Brain microvascular endothelial cell (primary cell): Measurements from ENCODE around the gene CEBPG.

Experiments used
- DNase-seq: peaks from one replicate; pipeline ENCODE4 v3.0.0-alpha.2; 2020
- H3K27ac ChIP-seq: fragments of 250-450 bp; sonication (Bioruptor Pico); 2 replicates; pipeline ENCODE4 v1.5.1; 2020; ENCODE audit warnings: mild to moderate bottlenecking, moderate library complexity
- H3K27me3 ChIP-seq: fragments of 250-450 bp; sonication (Bioruptor Pico); replicated peaks from 2 replicates; pipeline ENCODE4 v1.5.1; 2020; ENCODE audit warnings: mild to moderate bottlenecking
- H3K36me3 ChIP-seq: fragments of 250-450 bp; sonication (Bioruptor Pico); replicated peaks from 2 replicates; pipeline ENCODE4 v1.5.1; 2020; ENCODE audit warnings: mild to moderate bottlenecking
- H3K4me3 ChIP-seq: 2 replicates; pipeline ENCODE4 v1.5.1; 2011; ENCODE audit warnings: low read depth, mild to moderate bottlenecking, control low read depth, low read length, moderate library complexity
- in situ Hi-C: cut with HindIII; loops from 2 replicates; pipeline ENCODE4 v1.10.0; 2017; ENCODE audit warnings: low sequenced_read_pairs, low pct_ligation_motif_present
- TF ChIP-seq, protein P1 (sequence below): IDR thresholded peaks from 2 replicates; pipeline ENCODE4 v1.5.1; 2011; ENCODE audit warnings: low read depth, mild to moderate bottlenecking, moderate library complexity, low read length, control low read depth, inconsistent platforms; ENCODE audit errors: missing control alignments

The CEBPG gene

DNA sequence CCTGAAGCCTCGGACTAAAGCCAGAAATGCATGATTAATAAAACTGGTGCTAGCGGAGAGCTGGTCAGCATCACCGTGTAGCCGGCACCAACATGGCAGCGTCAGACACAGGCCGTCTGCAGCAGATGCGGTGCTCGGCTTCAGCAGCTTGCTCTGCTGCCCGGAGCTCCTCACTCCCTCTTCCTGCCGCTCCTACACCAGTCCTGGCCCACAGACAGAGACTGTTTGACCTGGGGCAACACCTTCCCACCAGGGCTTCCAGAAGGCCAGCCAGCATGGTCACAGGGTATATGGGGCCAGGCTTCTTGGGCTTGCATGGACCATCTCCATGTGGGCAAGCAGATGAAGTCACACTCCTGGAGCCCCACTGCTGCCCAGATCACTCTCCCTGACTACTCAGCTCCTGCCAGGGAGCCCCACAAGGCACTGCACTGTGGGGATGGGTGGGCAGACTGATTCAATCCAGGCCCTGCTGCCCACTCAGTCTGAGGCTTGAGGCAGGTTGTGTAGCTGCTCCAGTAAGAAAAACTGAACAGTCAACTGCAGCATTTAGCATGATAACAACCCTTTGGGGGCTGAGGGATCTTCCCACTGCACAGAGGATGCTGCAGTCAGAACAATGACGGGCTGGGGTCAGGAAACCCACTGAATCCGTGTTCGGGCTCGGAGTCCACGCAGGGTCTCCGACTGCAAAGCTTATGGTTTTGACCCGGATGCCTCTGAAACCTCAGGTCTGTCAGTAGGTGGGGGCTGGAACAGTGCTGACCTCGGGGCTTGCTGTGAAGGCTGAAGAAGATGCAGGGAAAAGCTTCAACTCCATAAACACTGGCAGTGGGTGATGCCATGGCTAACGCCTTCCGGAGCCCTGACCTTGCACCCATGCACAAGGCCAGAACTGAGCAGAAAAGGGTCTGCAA, 45.6 kb downstream of the CEBPG start:
- no peak for DNase-seq
- in situ Hi-C loops: loop anchor here (25.0 kb wide), 1 partner anchor 343 kb away; no protein-coding TSS in a partner anchor
- H3K36me3 ChIP-seq: no peaks in the 10 kb centered on the region
- H3K4me3 ChIP-seq: no peak overlapping the region
- H3K27ac ChIP-seq: no peak overlapping the region
- TF ChIP-seq, protein P1, sequence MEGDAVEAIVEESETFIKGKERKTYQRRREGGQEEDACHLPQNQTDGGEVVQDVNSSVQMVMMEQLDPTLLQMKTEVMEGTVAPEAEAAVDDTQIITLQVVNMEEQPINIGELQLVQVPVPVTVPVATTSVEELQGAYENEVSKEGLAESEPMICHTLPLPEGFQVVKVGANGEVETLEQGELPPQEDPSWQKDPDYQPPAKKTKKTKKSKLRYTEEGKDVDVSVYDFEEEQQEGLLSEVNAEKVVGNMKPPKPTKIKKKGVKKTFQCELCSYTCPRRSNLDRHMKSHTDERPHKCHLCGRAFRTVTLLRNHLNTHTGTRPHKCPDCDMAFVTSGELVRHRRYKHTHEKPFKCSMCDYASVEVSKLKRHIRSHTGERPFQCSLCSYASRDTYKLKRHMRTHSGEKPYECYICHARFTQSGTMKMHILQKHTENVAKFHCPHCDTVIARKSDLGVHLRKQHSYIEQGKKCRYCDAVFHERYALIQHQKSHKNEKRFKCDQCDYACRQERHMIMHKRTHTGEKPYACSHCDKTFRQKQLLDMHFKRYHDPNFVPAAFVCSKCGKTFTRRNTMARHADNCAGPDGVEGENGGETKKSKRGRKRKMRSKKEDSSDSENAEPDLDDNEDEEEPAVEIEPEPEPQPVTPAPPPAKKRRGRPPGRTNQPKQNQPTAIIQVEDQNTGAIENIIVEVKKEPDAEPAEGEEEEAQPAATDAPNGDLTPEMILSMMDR: no peak
- no peaks in the 10 kb centered on the region for H3K27me3 ChIP-seq

DNA sequence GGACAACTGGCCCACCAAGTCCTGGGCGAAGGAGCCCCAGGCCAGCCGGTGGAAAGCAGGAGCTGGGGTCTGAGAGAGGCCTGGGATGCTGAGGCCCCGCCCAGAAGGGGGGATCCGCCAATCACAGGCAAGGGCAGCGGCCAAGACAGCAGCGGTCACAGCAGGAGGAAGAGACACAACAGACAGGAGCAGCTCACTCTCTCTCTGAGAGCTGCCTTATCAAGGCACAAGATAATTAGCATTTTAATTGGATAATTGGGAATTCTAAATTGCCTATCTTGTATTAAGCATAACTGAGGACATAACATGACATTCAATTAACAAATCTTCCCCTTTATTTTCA, 46.2 kb downstream of the CEBPG start:
- TF ChIP-seq, protein P1: no peak
- Histone ChIP-seq H3K4me3 (no peak overlapping the region), H3K36me3 (no peaks in the 10 kb centered on the region), H3K27me3 (no peaks in the 10 kb centered on the region), H3K27ac (no peak overlapping the region)
- in situ Hi-C loops: loop anchor here (25.0 kb wide), 1 partner anchor 343 kb away; no protein-coding TSS in a partner anchor
- DNase-seq: no peak

DNA sequence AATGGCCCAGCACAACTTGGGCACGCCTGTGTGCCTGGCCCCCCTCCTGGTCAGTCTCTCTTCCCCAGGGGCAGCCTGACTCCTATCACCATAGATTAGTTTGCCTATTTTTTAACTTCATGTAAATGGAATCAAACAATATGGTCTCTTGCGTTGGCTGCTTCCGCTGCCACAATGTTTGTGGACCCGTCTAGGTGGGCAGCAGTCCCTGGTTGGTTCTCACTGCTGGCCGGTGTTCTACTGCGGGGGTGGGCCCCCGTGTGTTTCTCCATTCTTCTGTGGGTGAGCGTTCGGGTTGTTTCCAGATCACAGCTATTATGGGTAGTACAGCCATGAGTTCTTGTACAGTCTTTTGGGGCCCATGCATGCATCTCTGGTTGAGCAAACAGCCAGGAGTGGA, 47.3 kb downstream of the CEBPG start:
- no peak for DNase-seq
- in situ Hi-C loops: loop anchor here (25.0 kb wide), 1 partner anchor 341 kb away; no protein-coding TSS in a partner anchor
- H3K4me3 ChIP-seq: no peak overlapping the region
- TF ChIP-seq, protein P1: no peak
- H3K36me3 ChIP-seq: no peaks in the 10 kb centered on the region
- no peak overlapping the region for H3K27ac ChIP-seq
- no peaks in the 10 kb centered on the region for H3K27me3 ChIP-seq

DNA sequence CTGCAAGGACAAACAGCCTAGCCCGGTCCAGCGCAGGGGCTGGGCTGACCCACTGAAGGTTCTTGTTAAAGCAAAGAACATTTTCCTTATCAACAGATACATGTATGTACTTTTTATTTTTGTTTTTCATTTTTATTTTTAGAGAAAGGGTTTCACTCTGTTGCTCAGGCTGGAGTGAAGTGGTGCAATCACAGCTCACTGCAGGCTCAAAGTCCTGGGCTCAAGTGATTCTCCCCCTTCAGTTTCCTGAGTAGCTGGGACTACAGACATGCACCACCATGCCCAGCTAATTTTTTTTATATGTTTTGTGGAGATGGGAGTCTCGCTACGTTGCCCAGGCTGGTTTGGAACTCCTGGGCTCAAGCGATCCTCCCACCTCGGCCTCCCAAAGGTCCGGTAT, 47.9 kb downstream of the CEBPG start:
- no peak overlapping the region for H3K4me3 ChIP-seq
- H3K27me3 ChIP-seq: no peaks in the 10 kb centered on the region
- TF ChIP-seq, protein P1: no peak
- in situ Hi-C loops: loop anchor here (25.0 kb wide), 1 partner anchor 341 kb away; no protein-coding TSS in a partner anchor
- no peak for DNase-seq
- no peaks in the 10 kb centered on the region for H3K36me3 ChIP-seq
- no peak overlapping the region for H3K27ac ChIP-seq

DNA sequence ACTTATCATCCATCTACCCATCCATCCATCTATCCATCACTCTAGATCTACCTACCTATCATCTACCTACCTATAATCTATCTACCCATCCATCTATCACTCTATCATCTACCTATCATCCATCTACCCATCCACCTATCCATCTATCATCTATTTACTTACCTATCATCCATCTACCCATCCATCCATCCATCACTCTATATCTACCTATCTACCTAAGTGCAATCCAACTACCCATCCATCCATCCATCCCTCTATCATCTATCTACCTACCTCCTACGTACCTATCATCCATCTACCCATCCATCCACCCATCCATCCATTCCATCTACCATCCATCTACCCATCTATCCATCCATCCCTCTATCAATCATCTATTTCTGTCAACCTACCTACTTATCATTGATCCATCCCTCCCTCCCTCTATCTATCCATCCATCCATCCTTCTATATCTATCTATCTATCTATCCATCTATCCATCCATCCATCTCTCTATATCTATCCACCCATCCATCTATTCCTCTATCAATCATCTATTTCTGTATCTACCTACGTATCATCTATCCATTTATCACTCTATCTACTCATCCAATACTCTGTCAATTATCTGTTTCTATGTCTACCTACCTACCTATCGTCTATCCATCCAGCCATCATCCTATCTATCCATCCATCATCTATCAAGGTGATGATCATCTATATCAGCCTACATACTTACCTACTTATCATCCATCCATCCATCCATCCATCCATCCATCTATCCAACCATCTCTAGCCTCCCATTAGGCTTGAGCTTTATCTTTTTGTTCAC, 49.1 kb downstream of the CEBPG start:
- no peak overlapping the region for H3K27ac ChIP-seq
- H3K27me3 ChIP-seq: no peaks in the 10 kb centered on the region
- no peak overlapping the region for H3K4me3 ChIP-seq
- H3K36me3 ChIP-seq: no peaks in the 10 kb centered on the region
- no peak for DNase-seq
- in situ Hi-C loops: loop anchor here (25.0 kb wide), 1 partner anchor 340 kb away; no protein-coding TSS in a partner anchor
- TF ChIP-seq, protein P1: no peak
